GM12873 (cell line): ENCODE data around the gene INSC.

Experiments
- TF ChIP-seq, protein P1 (sequence below): IDR thresholded peaks from 2 replicates; pipeline ENCODE4 v1.5.1; 2012; ENCODE audit warnings: low read depth, mild to moderate bottlenecking, moderate library complexity, low read length, control low read depth; ENCODE audit not compliant: insufficient read depth; ENCODE audit errors: missing control alignments

Gene INSC

DNA sequence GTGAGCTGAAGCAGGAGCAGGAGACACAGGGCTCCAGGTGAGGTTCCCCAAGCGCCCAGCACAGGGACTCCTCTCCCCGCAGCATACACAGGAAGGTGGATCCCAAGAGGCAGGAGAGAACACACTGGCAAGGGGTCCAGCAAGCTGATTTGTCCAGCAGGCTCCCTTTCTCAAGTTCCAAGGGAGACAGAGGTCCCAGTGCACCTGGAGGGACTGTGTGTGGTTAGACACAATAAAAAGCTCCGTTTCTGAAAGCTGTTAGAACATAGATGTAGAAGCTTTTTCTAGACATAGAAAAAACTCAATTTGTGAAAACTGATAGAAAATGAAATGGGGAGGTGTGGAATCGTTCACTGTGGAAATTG, 39.6 kb upstream of the INSC start:
- TF ChIP-seq, protein P1, sequence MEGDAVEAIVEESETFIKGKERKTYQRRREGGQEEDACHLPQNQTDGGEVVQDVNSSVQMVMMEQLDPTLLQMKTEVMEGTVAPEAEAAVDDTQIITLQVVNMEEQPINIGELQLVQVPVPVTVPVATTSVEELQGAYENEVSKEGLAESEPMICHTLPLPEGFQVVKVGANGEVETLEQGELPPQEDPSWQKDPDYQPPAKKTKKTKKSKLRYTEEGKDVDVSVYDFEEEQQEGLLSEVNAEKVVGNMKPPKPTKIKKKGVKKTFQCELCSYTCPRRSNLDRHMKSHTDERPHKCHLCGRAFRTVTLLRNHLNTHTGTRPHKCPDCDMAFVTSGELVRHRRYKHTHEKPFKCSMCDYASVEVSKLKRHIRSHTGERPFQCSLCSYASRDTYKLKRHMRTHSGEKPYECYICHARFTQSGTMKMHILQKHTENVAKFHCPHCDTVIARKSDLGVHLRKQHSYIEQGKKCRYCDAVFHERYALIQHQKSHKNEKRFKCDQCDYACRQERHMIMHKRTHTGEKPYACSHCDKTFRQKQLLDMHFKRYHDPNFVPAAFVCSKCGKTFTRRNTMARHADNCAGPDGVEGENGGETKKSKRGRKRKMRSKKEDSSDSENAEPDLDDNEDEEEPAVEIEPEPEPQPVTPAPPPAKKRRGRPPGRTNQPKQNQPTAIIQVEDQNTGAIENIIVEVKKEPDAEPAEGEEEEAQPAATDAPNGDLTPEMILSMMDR, result no peak

DNA sequence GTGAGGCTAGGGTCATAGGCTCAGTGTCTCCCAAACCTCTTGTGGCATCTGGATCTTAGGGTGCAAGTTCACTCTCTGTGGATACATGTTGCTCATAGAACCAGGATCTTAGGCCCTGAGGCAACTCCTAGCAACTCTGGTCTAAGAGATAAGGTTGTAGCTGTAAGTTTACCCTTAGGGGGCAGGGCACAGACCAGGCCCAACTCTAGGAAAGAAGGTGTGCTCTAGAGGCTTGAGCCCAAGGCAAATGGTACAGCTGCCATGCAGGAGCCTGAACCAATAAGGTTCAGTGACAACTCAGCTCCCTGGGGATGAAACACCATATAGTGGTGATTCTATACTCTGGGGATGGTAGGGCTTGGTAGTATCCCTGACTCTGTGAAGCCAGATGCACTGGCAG, 23.5 kb upstream of the INSC start:
- TF ChIP-seq, protein P1, result no peak

DNA sequence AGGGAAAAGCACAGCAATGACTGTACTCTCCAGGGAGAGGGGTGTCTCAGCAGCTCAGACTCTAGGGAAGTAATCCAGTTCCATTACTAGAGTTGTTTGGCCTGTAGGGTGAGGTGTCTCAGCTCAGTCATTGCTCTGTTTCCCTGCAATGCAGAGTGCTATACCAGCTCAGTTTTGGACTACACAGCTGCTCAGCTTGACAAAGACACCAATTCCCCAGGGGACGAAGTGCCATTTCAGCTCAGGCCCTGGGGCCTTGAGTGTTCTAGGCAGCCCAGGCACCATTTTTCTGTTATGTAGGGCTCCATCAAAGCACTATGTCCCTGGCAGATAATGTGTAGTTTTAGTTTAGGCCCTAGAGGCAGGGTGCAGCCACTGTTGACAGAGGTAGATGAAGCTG, 23.1 kb upstream of the INSC start:
- TF ChIP-seq, protein P1, result no peak

DNA sequence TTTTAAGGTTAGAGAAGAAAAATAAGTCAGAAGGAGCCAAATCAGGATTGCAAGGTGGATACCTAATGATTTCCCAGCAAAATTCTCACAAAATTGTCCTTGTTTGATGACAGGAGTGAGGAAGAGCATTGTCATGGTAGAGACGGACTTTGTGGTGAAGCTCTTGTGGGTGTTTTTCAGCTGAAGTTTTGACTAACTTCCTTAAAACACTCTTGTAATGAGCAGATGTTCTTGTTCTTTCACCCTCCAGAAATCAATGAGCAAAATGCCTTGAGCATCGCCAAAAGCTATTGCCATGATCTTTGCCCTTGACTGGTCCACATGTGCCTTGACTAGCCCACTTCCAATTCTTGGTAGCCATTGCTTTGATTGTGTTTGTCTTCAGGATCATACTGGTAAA, 21.3 kb upstream of the INSC start:
- TF ChIP-seq, protein P1, result no peak

DNA sequence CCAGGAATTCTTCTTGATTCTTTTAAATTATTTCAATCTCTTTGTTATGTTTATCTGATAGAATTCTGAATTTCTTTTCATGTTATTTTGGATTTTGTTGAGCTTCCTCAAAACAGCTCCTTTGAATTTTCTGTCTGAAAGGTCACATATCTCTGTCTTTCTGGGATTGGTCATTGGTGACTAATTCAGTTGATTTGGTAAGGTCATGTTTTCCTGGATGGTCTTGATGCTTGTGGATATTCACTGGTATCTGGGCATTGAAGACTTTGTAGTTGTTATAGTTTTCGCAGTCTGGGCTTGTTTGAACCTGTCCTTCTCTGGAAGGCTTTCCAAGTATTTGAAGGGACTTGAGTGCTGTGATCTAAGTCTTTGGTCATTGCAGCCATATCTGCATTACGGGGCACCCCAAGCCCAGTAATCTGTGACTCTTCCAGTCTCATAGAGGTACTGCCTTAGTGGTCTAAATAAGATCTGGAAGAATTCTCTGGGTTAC, 18.9 kb upstream of the INSC start:
- TF ChIP-seq, protein P1, result no peak

DNA sequence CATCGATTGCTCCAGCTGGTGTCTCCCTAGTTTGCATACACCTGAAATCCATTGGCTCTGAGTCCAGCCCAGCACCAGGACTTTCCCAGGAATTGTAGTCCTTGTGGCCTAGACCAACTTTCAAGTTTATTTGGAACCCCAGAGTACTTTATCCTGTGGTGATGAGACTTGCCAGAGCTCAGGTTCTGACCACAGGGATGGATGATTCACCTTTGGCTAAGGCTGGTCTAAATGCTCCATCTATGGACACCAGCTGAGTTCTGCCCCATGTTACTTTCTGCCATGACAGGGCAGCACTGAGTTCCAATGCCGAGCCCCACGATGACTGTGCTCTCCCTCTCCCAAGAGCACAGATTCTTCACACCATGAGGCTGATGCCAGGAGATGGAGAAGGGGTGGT, 17.3 kb upstream of the INSC start:
- TF ChIP-seq, protein P1, result no peak

DNA sequence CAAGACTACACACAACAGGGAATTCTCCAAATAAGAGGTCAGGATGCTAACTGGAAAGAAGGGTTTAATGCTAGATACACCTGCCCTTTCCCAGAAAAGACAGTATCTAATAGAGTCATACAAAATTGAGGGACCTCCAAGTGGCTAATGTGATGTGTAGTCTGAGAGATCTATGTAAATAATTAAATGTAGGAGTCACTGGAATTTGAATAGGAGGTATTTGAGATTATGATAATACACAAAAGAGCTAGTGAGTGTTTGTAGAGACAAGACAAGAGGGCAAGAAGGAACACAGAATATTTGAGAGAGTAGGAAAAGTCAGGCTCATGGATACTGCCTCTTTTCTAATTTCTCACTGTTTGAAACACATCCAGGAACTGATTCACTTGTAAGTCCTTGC, 15.5 kb upstream of the INSC start:
- TF ChIP-seq, protein P1, result no peak
